K562 (cell line): ENCODE measurements around the gene ISCA1. TPM values are rescaled to one million over a fixed set of nuclear protein-coding genes. Genes with fewer than 3 reads are reported as not detected.
A peak's percentile ranks its signal among the peaks of the same experiment; 100 is the strongest.

Source experiments
- CEBPZ ChIP-seq: fragments of 150-350 bp; IDR thresholded peaks from 2 replicates; pipeline ENCODE4 v1.6.1; 2014; ENCODE audit warnings: low read depth, mild to moderate bottlenecking, low read length, borderline replicate concordance
- FOXJ3 ChIP-seq: sonication (generic); formaldehyde crosslinking; IDR thresholded peaks from 2 replicates; pipeline ENCODE4 v1.4.0; 2020; ENCODE audit warnings: mild to moderate bottlenecking, missing genetic modification reagents
- FOXK2 ChIP-seq, 2 experiments: fragments of 450-650 bp; IDR thresholded peaks in 1 of 2; conservative IDR thresholded peaks in 1 of 2; 2 replicates each; pipeline ENCODE4 v1.6.1; 2016; ENCODE audit warnings: low read depth in 2 of 2, mild to moderate bottlenecking in 1 of 2
- GTF2E2 ChIP-seq: fragments of 200-800 bp; sonication (Bioruptor generic); IDR thresholded peaks from 2 replicates; pipeline ENCODE4 v1.6.1; 2016; ENCODE audit warnings: missing genetic modification characterization, missing compliant biosample characterization
- KDM5B ChIP-seq: fragments of 200-600 bp; sonication (generic); IDR thresholded peaks from 2 replicates; pipeline ENCODE4 v1.6.1; 2012; ENCODE audit warnings: low read depth, mild to moderate bottlenecking, moderate library complexity, low read length, control low read depth, inconsistent platforms; ENCODE audit not compliant: insufficient replicate concordance
- MCM5 ChIP-seq: fragments of 450-650 bp; IDR thresholded peaks from 2 replicates; pipeline ENCODE4 v1.6.1; 2016; ENCODE audit warnings: low read depth
- PHB2 ChIP-seq: fragments of 450-650 bp; IDR thresholded peaks from 2 replicates; pipeline ENCODE4 v1.6.1; 2017; ENCODE audit warnings: low read depth
- ZBTB1 ChIP-seq: sonication (generic); formaldehyde crosslinking; IDR thresholded peaks from 2 replicates; pipeline ENCODE4 v1.8.1; 2023; ENCODE audit warnings: missing genetic modification reagents, low read depth, mild to moderate bottlenecking, borderline replicate concordance
- ZNF232 ChIP-seq: sonication (generic); formaldehyde crosslinking; IDR thresholded peaks from 2 replicates; pipeline ENCODE4 v1.8.0; 2022; ENCODE audit warnings: mild to moderate bottlenecking, missing genetic modification reagents
- ZNF277 ChIP-seq: fragments of 250-450 bp; sonication (Bioruptor Pico); IDR thresholded peaks from 2 replicates; pipeline ENCODE4 v1.8.0; 2022; ENCODE audit warnings: inconsistent platforms, mild to moderate bottlenecking, moderate library complexity, borderline replicate concordance
- ZNF584 ChIP-seq: fragments of 200-800 bp; sonication (Bioruptor generic); IDR thresholded peaks from 2 replicates; pipeline ENCODE4 v1.6.1; 2016; ENCODE audit warnings: low read depth, mild to moderate bottlenecking, missing genetic modification characterization, missing compliant biosample characterization
- ZNF79 ChIP-seq: fragments of 250-450 bp; sonication (Bioruptor Pico); IDR thresholded peaks from 2 replicates; pipeline ENCODE4 v1.4.0; 2020; ENCODE audit warnings: low read depth, mild to moderate bottlenecking, moderate library complexity
- polyA plus RNA-seq, 8 experiments: library from polyadenylated mRNA; depleted of rRNA in 4 of 8; stranded (reverse) in 5 of 8; unstranded in 3 of 8; fragments of >200 nt; fragmentation: Nextera tagmentation in 2 of 8; fragmentation: Illumina TruSeq in 1 of 8; extraction: Ambion mirVana in 2 of 8; extraction: Trizol in 1 of 8; gene quantifications; 2 replicates each; pipeline versions ENCODE4 v1.2.1 to v1.2.3, GENCODE V29; 2011 to 2014; ENCODE audit warnings: inconsistent platforms in 1 of 8, missing spikeins in 1 of 8
- total RNA-seq, 7 experiments: library from RNA; depleted of rRNA in 6 of 7; stranded (reverse); fragments of >200 nt in 6 of 7; fragmentation: Illumina TruSeq in 2 of 7; extraction: Trizol in 2 of 7; gene quantifications; 2 replicates each; pipeline versions ENCODE4 v1.2.1 to v1.2.3, GENCODE V29; 2011 to 2021; ENCODE audit warnings: low replicate concordance in 1 of 7
- TF ChIP-seq, protein P1 (sequence below): fragments of 200-800 bp; sonication (Bioruptor generic); IDR thresholded peaks from 2 replicates; pipeline ENCODE4 v1.6.1; 2016; ENCODE audit warnings: missing genetic modification characterization, missing compliant biosample characterization
- TF ChIP-seq, protein P2 (sequence below): fragments of 250-450 bp; sonication (Bioruptor Pico); IDR thresholded peaks from 2 replicates; pipeline ENCODE4 v1.4.0; 2020; ENCODE audit warnings: mild to moderate bottlenecking, moderate library complexity

Gene ISCA1
- total and polyA plus RNA-seq, 9 of the 15 experiments (the other 6 are each of a cell fraction or from before 2014, with no cell fraction given), result 6.5 to 27.1 (median 20.0) TPM

DNA sequence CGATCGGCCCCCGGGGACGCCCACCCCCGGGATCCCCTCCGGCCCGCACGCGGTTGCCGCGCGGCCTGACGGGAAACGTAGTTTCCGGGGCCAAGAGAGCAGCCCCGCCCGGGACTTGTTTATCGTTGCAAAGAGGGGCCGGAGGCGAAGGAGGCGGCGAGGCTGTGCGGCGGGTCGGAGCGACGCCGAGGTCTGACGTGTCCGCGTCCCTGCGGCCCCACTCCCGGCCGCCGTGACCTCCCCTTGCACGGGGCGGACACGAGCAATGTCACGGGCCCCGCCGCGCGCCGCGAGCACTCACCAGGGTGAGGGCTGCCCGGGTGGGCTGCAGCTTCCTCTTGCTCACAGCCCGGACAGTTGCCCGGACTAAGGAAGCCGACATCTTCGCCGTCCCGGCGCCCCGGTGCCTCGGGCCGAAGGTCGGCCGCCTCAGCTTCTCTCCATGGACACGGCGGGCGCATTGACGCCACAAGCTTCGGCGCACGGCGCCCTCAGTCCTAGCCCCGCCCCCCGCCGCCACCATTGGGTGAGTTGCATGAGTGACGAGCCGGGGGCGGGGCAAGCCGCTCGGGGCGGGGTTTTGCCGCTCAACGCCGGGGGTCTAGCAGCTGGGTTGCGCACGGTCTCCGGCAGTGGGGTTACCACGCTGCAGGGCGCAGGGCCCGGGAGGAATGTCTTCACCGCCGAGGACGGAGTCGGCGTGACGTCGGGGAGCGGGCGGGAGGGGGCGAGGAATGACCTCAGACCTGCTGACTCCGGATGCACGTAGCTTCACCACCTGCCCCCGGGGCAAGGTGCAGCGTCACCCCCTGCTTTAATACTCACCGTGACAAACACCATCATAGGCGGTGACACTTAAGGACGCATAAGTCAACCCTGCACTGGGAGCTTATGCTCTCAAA, at the start of gene ISCA1 (continued):
- TF ChIP-seq FOXK2 (conservative IDR thresholded peaks at IDR 0.05 in 1 of 2, IDR thresholded peaks at IDR 0.05 in 1 of 2; ENCODE audit: low read depth in 2 of 2) (peak; percentile 80 to 85), MCM5 (no peak), ZBTB1 (CRISPR knock-in tag) (no peak), ZNF232 (CRISPR knock-in tag) (no peak), ZNF277 (no peak), KDM5B (peak; percentile 74), ZNF584 (CRISPR knock-in tag) (no peak), GTF2E2 (tag) (no peak), ZNF79 (CRISPR knock-in tag) (no peak), CEBPZ (no peak), PHB2 (no peak), FOXJ3 (CRISPR knock-in tag) (no peak)
- TF ChIP-seq, protein P1, sequence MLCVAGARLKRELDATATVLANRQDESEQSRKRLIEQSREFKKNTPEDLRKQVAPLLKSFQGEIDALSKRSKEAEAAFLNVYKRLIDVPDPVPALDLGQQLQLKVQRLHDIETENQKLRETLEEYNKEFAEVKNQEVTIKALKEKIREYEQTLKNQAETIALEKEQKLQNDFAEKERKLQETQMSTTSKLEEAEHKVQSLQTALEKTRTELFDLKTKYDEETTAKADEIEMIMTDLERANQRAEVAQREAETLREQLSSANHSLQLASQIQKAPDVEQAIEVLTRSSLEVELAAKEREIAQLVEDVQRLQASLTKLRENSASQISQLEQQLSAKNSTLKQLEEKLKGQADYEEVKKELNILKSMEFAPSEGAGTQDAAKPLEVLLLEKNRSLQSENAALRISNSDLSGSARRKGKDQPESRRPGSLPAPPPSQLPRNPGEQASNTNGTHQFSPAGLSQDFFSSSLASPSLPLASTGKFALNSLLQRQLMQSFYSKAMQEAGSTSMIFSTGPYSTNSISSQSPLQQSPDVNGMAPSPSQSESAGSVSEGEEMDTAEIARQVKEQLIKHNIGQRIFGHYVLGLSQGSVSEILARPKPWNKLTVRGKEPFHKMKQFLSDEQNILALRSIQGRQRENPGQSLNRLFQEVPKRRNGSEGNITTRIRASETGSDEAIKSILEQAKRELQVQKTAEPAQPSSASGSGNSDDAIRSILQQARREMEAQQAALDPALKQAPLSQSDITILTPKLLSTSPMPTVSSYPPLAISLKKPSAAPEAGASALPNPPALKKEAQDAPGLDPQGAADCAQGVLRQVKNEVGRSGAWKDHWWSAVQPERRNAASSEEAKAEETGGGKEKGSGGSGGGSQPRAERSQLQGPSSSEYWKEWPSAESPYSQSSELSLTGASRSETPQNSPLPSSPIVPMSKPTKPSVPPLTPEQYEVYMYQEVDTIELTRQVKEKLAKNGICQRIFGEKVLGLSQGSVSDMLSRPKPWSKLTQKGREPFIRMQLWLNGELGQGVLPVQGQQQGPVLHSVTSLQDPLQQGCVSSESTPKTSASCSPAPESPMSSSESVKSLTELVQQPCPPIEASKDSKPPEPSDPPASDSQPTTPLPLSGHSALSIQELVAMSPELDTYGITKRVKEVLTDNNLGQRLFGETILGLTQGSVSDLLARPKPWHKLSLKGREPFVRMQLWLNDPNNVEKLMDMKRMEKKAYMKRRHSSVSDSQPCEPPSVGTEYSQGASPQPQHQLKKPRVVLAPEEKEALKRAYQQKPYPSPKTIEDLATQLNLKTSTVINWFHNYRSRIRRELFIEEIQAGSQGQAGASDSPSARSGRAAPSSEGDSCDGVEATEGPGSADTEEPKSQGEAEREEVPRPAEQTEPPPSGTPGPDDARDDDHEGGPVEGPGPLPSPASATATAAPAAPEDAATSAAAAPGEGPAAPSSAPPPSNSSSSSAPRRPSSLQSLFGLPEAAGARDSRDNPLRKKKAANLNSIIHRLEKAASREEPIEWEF (CRISPR knock-in tag), result no peak
- TF ChIP-seq, protein P2, sequence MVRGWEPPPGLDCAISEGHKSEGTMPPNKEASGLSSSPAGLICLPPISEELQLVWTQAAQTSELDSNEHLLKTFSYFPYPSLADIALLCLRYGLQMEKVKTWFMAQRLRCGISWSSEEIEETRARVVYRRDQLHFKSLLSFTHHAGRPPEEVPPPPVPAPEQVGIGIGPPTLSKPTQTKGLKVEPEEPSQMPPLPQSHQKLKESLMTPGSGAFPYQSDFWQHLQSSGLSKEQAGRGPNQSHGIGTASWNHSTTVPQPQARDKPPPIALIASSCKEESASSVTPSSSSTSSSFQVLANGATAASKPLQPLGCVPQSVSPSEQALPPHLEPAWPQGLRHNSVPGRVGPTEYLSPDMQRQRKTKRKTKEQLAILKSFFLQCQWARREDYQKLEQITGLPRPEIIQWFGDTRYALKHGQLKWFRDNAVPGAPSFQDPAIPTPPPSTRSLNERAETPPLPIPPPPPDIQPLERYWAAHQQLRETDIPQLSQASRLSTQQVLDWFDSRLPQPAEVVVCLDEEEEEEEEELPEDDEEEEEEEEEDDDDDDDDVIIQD (CRISPR knock-in tag), result no peak
